Panc1 (cell line): Measurements from ENCODE around the gene OASL. TPM values are rescaled to one million over a fixed set of nuclear protein-coding genes. Genes with fewer than 3 reads are reported as not detected.

Source experiments
- ATAC-seq: fragments of 200-7000 bp; cut with Tn5 transposase; 2 replicates; pipeline ENCODE4 v1.9.1; 2020; ENCODE audit warnings: mild to moderate bottlenecking, moderate library complexity
- BruUV-seq: library from RNA; stranded (reverse); fragments of 400-500 nt; replicated peaks from 2 replicates; lab custom pipeline; 2021; lab: Mats Ljungman, UMichigan
- CTCF ChIA-PET: fragments of 300-600 bp; sonication (Branson Sonifier 250); formaldehyde crosslinking; loops from one replicate; lab custom pipeline; 2022; ENCODE audit warnings: antibody characterized with exemption; lab: Charles Lee
- POLR2A ChIA-PET: fragments of 300-600 bp; sonication (Branson Sonifier 250); formaldehyde crosslinking; loops from one replicate; lab custom pipeline; 2022; ENCODE audit warnings: antibody characterized with exemption; lab: Charles Lee
- DNase-seq: peaks from one replicate; pipeline ENCODE4 v3.0.0-alpha.2; 2010; ENCODE audit warnings: low read depth, low spot score
- H3K27ac ChIP-seq: 2 replicates; pipeline ENCODE4 v1.5.1; 2011; ENCODE audit warnings: mild to moderate bottlenecking, low read length, inconsistent platforms
- H3K27me3 ChIP-seq: fragments of 200-500 bp; sonication (Bioruptor generic); 2 replicates; pipeline ENCODE4 v1.6.0; 2014; ENCODE audit warnings: low read length, inconsistent platforms; ENCODE audit not compliant: control insufficient read depth, insufficient read depth
- H3K36me3 ChIP-seq: fragments of 200-500 bp; sonication (Bioruptor generic); 2 replicates; pipeline ENCODE4 v1.5.1; 2014; ENCODE audit warnings: inconsistent platforms, mild to moderate bottlenecking, low read length, moderate library complexity; ENCODE audit not compliant: control insufficient read depth, insufficient read depth
- H3K4me1 ChIP-seq: 2 replicates; pipeline ENCODE4 v1.5.1; 2011; ENCODE audit warnings: inconsistent platforms, mild to moderate bottlenecking, low read length, moderate library complexity; ENCODE audit not compliant: control insufficient read depth, insufficient read depth
- H3K4me3 ChIP-seq, 2 experiments: 2 replicates each; pipeline ENCODE4 v1.5.1; 2011 to 2012; ENCODE audit warnings: low read depth in 2 of 2, low read length in 2 of 2, mild to moderate bottlenecking in 2 of 2, inconsistent platforms in 1 of 2, moderate library complexity in 1 of 2
- H3K9me3 ChIP-seq: fragments of 200-500 bp; sonication (Bioruptor generic); 2 replicates; pipeline ENCODE4 v1.5.1; 2014; ENCODE audit warnings: low read depth, mild to moderate bottlenecking, inconsistent platforms, low read length, moderate library complexity; ENCODE audit not compliant: control insufficient read depth, insufficient read depth
- POLR2AphosphoS5 ChIP-seq: IDR thresholded peaks from 2 replicates; pipeline ENCODE4 v1.6.1; 2012; ENCODE audit warnings: mild to moderate bottlenecking, low read depth, low read length, moderate library complexity
- SIN3A ChIP-seq: IDR thresholded peaks from 2 replicates; pipeline ENCODE4 v1.6.1; 2012; ENCODE audit warnings: low read depth, mild to moderate bottlenecking, low read length, moderate library complexity, borderline replicate concordance; ENCODE audit not compliant: insufficient read depth
- TCF7L2 ChIP-seq: IDR thresholded peaks from 2 replicates; pipeline ENCODE4 v1.6.1; 2011; ENCODE audit warnings: mild to moderate bottlenecking, low read depth, low read length, inconsistent platforms
- in situ Hi-C: cut with HindIII; loops from 2 replicates; pipeline ENCODE4 v1.10.0; 2016; ENCODE audit warnings: low sequenced_read_pairs, low pct_unique_long_range_greater_than_20kb
- intact Hi-C: fragments of 100-400 bp; cut with micrococcal nuclease; formaldehyde crosslinking; loops from one replicate; pipeline ENCODE4 v1.10.0; 2022; ENCODE audit not compliant: unreplicated experiment
- total RNA-seq: library from RNA; stranded (reverse); gene quantifications from one replicate; pipeline ENCODE4 v1.2.1, GENCODE V29; 2021; ENCODE audit not compliant: unreplicated experiment
- TF ChIP-seq, protein P1 (sequence below): fragments of 450-650 bp; IDR thresholded peaks from 2 replicates; pipeline ENCODE4 v1.5.1; 2017; ENCODE audit warnings: mild to moderate bottlenecking
- TF ChIP-seq, protein P2 (sequence below), 2 experiments: IDR thresholded peaks; 2 replicates each; pipeline ENCODE4 v1.6.1; 2011 to 2012; ENCODE audit warnings: low read depth in 2 of 2, control low read depth in 1 of 2, low read length in 1 of 2, mild to moderate bottlenecking in 1 of 2, moderate library complexity in 1 of 2; ENCODE audit not compliant: insufficient read depth in 1 of 2

The OASL gene
- total RNA-seq, 1 experiment from 2014 or later, result 21.1 TPM

DNA sequence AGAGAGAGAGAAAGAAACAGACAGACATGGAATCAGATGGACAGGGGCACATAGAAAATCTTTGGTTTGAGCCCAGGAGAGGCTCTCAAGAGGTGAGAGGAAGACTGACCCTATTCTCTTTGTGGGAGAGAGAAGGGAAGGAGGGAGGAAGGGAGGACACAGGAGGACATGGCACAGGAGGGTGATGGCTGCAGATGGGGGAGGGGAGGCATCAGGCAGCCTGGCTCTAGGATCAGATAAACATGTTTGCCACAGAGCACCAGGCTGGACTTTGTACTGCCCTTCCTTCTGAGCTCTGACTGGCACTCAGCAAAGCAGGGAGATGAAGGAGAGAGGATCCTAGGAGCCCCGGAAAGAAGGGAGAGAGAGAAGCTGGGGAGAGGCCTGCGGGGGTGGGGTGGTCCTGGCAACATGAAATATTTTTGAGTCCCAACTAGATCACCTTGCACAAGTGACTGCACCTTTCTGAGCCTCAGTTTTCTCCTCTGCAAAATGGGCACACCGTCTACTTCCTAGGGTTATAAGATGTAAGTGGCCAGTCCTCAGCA, 54.6 kb downstream of the OASL start:
- Histone ChIP-seq H3K27me3 (no peaks in the 10 kb centered on the region), H3K4me1 (0 out of 2 replicates have a peak, but pooled peaks cover 6% of the 10 kb centered on the region), H3K9me3 (no peaks in the 10 kb centered on the region), H3K4me3 (no peak overlapping the region), H3K27ac (no peak overlapping the region), H3K36me3 (no peaks in the 10 kb centered on the region)
- intact Hi-C loops (no loop called here), in situ Hi-C loops (no loop called here)
- no TSS peak for BruUV-seq
- ATAC-seq, result 0 out of 2 replicates have a peak, but pooled peaks have one; percentile 28
- TF ChIP-seq SIN3A (no peak), POLR2AphosphoS5 (no peak), TCF7L2 (no peak)
- TF ChIP-seq, protein P1, sequence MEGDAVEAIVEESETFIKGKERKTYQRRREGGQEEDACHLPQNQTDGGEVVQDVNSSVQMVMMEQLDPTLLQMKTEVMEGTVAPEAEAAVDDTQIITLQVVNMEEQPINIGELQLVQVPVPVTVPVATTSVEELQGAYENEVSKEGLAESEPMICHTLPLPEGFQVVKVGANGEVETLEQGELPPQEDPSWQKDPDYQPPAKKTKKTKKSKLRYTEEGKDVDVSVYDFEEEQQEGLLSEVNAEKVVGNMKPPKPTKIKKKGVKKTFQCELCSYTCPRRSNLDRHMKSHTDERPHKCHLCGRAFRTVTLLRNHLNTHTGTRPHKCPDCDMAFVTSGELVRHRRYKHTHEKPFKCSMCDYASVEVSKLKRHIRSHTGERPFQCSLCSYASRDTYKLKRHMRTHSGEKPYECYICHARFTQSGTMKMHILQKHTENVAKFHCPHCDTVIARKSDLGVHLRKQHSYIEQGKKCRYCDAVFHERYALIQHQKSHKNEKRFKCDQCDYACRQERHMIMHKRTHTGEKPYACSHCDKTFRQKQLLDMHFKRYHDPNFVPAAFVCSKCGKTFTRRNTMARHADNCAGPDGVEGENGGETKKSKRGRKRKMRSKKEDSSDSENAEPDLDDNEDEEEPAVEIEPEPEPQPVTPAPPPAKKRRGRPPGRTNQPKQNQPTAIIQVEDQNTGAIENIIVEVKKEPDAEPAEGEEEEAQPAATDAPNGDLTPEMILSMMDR, result no peak
- TF ChIP-seq, protein P2, sequence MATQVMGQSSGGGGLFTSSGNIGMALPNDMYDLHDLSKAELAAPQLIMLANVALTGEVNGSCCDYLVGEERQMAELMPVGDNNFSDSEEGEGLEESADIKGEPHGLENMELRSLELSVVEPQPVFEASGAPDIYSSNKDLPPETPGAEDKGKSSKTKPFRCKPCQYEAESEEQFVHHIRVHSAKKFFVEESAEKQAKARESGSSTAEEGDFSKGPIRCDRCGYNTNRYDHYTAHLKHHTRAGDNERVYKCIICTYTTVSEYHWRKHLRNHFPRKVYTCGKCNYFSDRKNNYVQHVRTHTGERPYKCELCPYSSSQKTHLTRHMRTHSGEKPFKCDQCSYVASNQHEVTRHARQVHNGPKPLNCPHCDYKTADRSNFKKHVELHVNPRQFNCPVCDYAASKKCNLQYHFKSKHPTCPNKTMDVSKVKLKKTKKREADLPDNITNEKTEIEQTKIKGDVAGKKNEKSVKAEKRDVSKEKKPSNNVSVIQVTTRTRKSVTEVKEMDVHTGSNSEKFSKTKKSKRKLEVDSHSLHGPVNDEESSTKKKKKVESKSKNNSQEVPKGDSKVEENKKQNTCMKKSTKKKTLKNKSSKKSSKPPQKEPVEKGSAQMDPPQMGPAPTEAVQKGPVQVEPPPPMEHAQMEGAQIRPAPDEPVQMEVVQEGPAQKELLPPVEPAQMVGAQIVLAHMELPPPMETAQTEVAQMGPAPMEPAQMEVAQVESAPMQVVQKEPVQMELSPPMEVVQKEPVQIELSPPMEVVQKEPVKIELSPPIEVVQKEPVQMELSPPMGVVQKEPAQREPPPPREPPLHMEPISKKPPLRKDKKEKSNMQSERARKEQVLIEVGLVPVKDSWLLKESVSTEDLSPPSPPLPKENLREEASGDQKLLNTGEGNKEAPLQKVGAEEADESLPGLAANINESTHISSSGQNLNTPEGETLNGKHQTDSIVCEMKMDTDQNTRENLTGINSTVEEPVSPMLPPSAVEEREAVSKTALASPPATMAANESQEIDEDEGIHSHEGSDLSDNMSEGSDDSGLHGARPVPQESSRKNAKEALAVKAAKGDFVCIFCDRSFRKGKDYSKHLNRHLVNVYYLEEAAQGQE (IDR thresholded peaks at IDR 0.05; ENCODE audit: insufficient read depth in 1 of 2, low read depth in 2 of 2, low read length in 1 of 2), result no peak
- DNase-seq, result no peak
- ChIA-PET CTCF (interaction anchor here (1.6 kb wide), 1 partner anchor 12 kb away, joined by 3 read pairs; no protein-coding TSS in a partner anchor), POLR2A (no interaction called here)

DNA sequence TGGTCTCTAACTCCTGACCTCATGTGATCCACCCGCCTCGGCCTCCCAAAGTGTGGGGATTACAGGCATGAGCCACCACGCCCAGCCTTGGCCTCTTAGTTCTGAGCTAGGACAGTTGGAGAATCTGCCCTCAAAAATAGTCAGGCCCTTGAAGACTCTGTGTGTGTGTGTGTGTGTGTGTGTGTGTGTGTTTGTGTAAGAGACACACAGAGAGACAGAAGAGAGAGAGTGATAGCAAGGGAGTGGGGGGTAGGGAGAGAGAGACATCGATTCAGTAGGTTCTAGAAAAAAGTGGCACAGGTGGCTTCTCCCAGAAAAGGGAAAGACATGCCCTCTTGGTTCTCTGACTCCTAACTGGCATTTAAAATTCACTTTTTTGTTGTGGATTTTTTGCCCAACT, 55.3 kb downstream of the OASL start:
- in situ Hi-C loops (no loop called here), intact Hi-C loops (no loop called here)
- Histone ChIP-seq H3K36me3 (no peaks in the 10 kb centered on the region), H3K9me3 (no peaks in the 10 kb centered on the region), H3K4me1 (peaks cover 9% of the 10 kb centered on the region), H3K4me3 (no peak overlapping the region), H3K27me3 (no peaks in the 10 kb centered on the region), H3K27ac (no peak overlapping the region)
- ChIA-PET POLR2A (interaction anchor here (0.6 kb wide), 1 partner anchor 76 kb away, joined by 6 read pairs; no protein-coding TSS in a partner anchor), CTCF (interaction anchor here (1.6 kb wide), 1 partner anchor 11 kb away, joined by 3 read pairs; no protein-coding TSS in a partner anchor)
- BruUV-seq, result no TSS peak
- TF ChIP-seq POLR2AphosphoS5, result no peak
- TF ChIP-seq, protein P1, result no peak
- no peak for TF ChIP-seq SIN3A
- TF ChIP-seq, protein P2 (IDR thresholded peaks at IDR 0.05; ENCODE audit: insufficient read depth in 1 of 2, low read depth in 2 of 2, low read length in 1 of 2), result no peak
- TF ChIP-seq TCF7L2, result no peak
- no peak for DNase-seq
- ATAC-seq, result no peak
